GM21526 (cell line): ENCODE measurements around the gene SFT2D1.
A peak's percentile ranks its signal among the peaks of the same experiment; 100 is the strongest.

Source experiments
- ATAC-seq: cut with Tn5 transposase; IDR thresholded peaks from one replicate; pipeline ENCODE4 v1.9.1; 2021; ENCODE audit warnings: moderate library complexity; ENCODE audit not compliant: unreplicated experiment, low FRiP score

The SFT2D1 gene

GRCh38 chr6:166335378-166336302, 6.7 kb downstream of the SFT2D1 start:
- no peak for ATAC-seq

GRCh38 chr6:166334878-166335277, 7.5 kb downstream of the SFT2D1 start:
- no peak for ATAC-seq

GRCh38 chr6:166333172-166333995, 9.0 kb downstream of the SFT2D1 start:
- peak; percentile 62 for ATAC-seq

GRCh38 chr6:166331503-166332415, 10.6 kb downstream of the SFT2D1 start:
- no peak for ATAC-seq

GRCh38 chr6:166330612-166331011, 11.7 kb downstream of the SFT2D1 start:
- ATAC-seq: no peak

GRCh38 chr6:166325383-166326042, 16.8 kb downstream of the SFT2D1 start:
- ATAC-seq: peak; percentile 83

GRCh38 chr6:166323395-166323794, 18.9 kb downstream of the SFT2D1 start:
- no peak for ATAC-seq

GRCh38 chr6:166318649-166319600, 23.4 kb downstream of the SFT2D1 start:
- ATAC-seq: no peak

GRCh38 chr6:166318227-166318626, 24.1 kb downstream of the SFT2D1 start:
- no peak for ATAC-seq

- no peak for ATAC-seq
Measured at GRCh38 chr6:166317261-166318212, 24.8 kb downstream of the SFT2D1 start.

- ATAC-seq: no peak
Measured at GRCh38 chr6:166315436-166315835, 26.9 kb downstream of the SFT2D1 start.

- ATAC-seq: no peak
Measured at GRCh38 chr6:166314454-166314853, 27.9 kb downstream of the SFT2D1 start.

GRCh38 chr6:166313255-166314070, 28.9 kb downstream of the SFT2D1 start:
- ATAC-seq: peak; percentile 90

GRCh38 chr6:166312832-166313231, 29.5 kb downstream of the SFT2D1 start:
- no peak for ATAC-seq

GRCh38 chr6:166310634-166311033, 31.7 kb downstream of the SFT2D1 start:
- no peak for ATAC-seq

- no peak for ATAC-seq
Measured at GRCh38 chr6:166309977-166310376, 32.4 kb downstream of the SFT2D1 start.
